ENCODE results near the gene FRAT2. TPM values are rescaled to one million over a fixed set of nuclear protein-coding genes. Genes with fewer than 3 reads are reported as not detected.

Gene FRAT2
- total RNA-seq, 2 experiments from 2014 or later, result 15.3 to 16.7 TPM

Other genes with a start within 250 kb of the FRAT2 start
- under 1 TPM; 0.37 to 0.44 TPM for gene SLIT1, start 148.8 kb downstream of the FRAT2 start, total RNA-seq
- gene ARHGAP19, start 42.1 kb downstream of the FRAT2 start, total RNA-seq, result 10 to 100 TPM; 35.4 to 44.5 TPM
- 10 to 100 TPM; 11.0 to 11.7 TPM for gene FRAT1, start 15.5 kb downstream of the FRAT2 start, total RNA-seq
- 10 to 100 TPM; 20.5 to 23.8 TPM for gene RRP12, start 66.6 kb upstream of the FRAT2 start, total RNA-seq
- gene PGAM1, start 91.5 kb upstream of the FRAT2 start, total RNA-seq, result 100 to 1,000 TPM; 288 to 298 TPM
- gene EXOSC1, start 111.3 kb upstream of the FRAT2 start, total RNA-seq, result 10 to 100 TPM; 46.5 to 47.9 TPM
- 10 to 100 TPM; 23.3 to 29.6 TPM for gene ZDHHC16, start 111.4 kb upstream of the FRAT2 start, total RNA-seq
- 10 to 100 TPM; 87.9 to 89.7 TPM for gene MMS19, start 163.7 kb upstream of the FRAT2 start, total RNA-seq
- 1 to 10 TPM; 1.1 to 1.4 TPM for gene UBTD1, start 164.2 kb upstream of the FRAT2 start, total RNA-seq
- gene ANKRD2, start 238.1 kb upstream of the FRAT2 start, total RNA-seq, result under 1 TPM in 1 of 2 experiments, not detected in 1; 0.23 TPM
- gene HOGA1, start 249.7 kb upstream of the FRAT2 start, total RNA-seq, result not detected